Suprapubic skin (tissue), 3 donors: ENCODE measurements around the gene RAD51C.

Source experiments
- POLR2A ChIP-seq, 2 donors: fragments of 450-650 bp; IDR thresholded peaks; one replicate each; pipeline ENCODE4 v1.6.1; 2017; ENCODE audit warnings: antibody characterized with exemption in 2 of 2, mild to moderate bottlenecking in 2 of 2, moderate library complexity in 2 of 2
- TF ChIP-seq, protein P1 (sequence below), 2 donors: fragments of 200-600 bp in 1 of 2; fragments of 450-650 bp in 1 of 2; sonication (generic) in 1 of 2; IDR thresholded peaks; one replicate each; pipeline ENCODE4 v1.5.1; 2016 to 2019; ENCODE audit warnings: antibody characterized with exemption in 2 of 2, mild to moderate bottlenecking in 1 of 2, moderate library complexity in 1 of 2

DNA sequence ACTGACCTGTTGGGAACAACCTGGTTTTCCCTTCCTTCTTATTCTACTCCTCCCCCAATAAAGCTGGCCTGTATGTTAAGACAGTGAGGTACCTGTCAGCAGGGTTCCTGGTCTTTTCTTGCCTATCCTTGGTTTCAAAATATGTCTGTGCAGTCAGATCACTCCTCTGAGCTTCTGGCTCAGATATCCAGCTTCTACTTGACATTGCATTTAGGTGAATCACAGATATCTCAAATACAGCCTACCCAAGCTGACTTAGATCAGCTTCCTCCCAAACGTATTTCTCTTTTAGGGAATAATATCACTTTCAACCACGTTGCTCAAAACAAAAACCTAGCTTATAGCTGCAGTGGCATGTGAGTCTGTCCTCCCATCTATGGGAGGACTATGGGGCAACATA, 49.3 kb upstream of the RAD51C start:
- TF ChIP-seq, protein P1, sequence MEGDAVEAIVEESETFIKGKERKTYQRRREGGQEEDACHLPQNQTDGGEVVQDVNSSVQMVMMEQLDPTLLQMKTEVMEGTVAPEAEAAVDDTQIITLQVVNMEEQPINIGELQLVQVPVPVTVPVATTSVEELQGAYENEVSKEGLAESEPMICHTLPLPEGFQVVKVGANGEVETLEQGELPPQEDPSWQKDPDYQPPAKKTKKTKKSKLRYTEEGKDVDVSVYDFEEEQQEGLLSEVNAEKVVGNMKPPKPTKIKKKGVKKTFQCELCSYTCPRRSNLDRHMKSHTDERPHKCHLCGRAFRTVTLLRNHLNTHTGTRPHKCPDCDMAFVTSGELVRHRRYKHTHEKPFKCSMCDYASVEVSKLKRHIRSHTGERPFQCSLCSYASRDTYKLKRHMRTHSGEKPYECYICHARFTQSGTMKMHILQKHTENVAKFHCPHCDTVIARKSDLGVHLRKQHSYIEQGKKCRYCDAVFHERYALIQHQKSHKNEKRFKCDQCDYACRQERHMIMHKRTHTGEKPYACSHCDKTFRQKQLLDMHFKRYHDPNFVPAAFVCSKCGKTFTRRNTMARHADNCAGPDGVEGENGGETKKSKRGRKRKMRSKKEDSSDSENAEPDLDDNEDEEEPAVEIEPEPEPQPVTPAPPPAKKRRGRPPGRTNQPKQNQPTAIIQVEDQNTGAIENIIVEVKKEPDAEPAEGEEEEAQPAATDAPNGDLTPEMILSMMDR (IDR thresholded peaks at IDR 0.05) = no peak
- no peak for TF ChIP-seq POLR2A (IDR thresholded peaks at IDR 0.05)
